GM18951 (cell line): Measurements from ENCODE around the gene TRERF1.

ENCODE experiments used
- POLR2A ChIP-seq: IDR thresholded peaks from 4 replicates; pipeline ENCODE4 v1.6.1; 2011; ENCODE audit warnings: mild to moderate bottlenecking; ENCODE audit not compliant: insufficient read length, insufficient read depth; ENCODE audit errors: extremely low read depth
- in situ Hi-C: fragments of 300-500 bp; cut with MboI; formaldehyde crosslinking; loops from one replicate; pipeline ENCODE4 v1.12.0; 2022; ENCODE audit warnings: low sequenced_read_pairs, mixed read lengths, inconsistent platforms; ENCODE audit not compliant: unreplicated experiment

Gene TRERF1

DNA sequence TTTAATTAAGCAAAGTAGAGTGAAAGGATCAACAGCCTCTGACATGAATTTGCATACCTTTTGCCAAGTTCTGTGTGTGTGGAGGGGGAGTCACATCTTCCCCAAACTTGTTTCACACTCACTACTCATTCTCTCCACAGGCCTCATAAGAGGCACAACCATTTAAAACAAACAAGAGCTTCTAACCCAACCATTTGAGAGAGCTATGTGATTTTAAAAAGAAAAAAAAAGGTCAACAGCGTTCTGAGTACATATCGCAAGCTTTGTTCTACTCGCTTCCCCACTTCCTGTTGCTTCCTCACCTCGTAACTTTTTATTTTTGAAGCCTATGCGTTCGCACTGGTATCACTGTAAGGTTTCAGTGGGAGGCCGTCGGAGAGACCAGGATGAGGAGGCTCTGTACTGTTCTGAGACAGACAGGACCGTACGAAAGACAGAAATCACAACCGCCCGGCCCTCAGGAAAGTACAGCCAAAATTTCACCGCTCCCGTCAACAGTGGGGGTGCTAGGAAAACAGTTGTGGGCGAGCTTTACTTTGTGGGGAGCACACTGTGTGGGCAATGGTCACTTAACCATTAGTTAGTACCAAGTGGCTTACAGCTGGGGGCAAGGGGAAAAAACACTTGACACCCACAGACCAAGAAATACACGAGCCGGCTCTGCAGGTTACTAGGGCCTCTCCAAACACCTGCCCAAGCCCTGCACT, 61.3 kb downstream of the TRERF1 start:
- TF ChIP-seq POLR2A = no peak
- in situ Hi-C loops = no loop called here

- in situ Hi-C loops = no loop called here
- TF ChIP-seq POLR2A = no peak
Observed at GRCh38 chr6:42389736-42390135, 62.0 kb downstream of the TRERF1 start.

GRCh38 chr6:42388046-42388445, 63.7 kb downstream of the TRERF1 start:
- TF ChIP-seq POLR2A = no peak
- in situ Hi-C loops = no loop called here

- no peak for TF ChIP-seq POLR2A
- in situ Hi-C loops = no loop called here
Observed at GRCh38 chr6:42387336-42387735, 64.4 kb downstream of the TRERF1 start.

DNA sequence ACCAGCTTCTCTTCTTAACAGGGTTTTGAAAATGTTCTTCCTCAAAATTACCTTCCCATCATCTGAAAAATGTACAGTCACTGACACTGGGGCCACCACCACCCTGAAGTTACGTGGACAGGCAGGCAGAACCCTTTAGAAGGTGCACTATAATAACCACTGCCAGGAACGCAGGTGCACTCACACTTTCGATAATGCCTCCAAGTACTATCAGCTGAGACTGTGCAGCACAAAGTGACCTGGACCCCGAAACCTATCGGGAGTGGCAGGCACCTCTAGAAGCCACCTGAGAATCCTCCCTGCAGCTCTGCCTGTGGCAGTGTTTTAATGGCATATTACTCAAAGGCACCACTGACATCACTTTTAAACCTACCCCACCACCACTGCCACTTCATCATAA, 66.4 kb downstream of the TRERF1 start:
- in situ Hi-C loops = no loop called here
- no peak for TF ChIP-seq POLR2A

DNA sequence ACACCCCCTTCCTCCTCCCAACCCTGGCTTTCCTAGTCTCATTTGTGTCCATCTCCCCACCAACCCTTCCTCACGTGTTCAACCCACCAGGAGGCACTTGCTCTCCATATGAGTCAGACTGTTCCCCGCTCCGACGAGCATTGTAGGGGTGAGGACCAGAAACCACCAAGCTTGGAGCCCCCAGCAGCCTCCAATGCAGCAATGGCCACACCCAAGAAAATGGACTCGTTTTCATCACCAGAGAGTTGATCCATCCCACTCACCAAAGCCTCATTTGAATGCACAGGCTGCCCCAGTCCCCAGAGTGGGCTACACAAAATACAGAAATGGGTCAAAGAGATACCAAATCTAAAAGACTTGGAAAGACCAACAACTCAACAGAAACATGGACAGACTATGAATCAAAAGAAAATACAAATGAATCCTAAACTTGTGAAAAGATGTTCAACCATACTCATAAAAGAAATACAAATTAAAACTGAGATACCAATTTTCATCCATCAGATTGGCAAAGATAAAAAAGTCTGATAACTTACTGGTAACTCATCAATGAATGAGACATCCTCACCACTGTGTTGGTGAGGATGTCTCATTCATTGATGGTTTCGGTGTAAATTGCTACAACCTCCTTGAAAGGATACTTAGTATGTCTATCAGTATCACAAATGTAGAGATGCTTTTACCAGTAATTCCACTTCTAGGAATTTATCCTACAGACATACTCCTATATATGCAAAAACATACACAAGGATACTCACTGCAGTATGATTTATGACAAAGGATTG, 68.1 kb downstream of the TRERF1 start:
- in situ Hi-C loops = no loop called here
- no peak for TF ChIP-seq POLR2A

- in situ Hi-C loops = no loop called here
- no peak for TF ChIP-seq POLR2A
Observed at GRCh38 chr6:42381850-42382249, 69.9 kb downstream of the TRERF1 start.

DNA sequence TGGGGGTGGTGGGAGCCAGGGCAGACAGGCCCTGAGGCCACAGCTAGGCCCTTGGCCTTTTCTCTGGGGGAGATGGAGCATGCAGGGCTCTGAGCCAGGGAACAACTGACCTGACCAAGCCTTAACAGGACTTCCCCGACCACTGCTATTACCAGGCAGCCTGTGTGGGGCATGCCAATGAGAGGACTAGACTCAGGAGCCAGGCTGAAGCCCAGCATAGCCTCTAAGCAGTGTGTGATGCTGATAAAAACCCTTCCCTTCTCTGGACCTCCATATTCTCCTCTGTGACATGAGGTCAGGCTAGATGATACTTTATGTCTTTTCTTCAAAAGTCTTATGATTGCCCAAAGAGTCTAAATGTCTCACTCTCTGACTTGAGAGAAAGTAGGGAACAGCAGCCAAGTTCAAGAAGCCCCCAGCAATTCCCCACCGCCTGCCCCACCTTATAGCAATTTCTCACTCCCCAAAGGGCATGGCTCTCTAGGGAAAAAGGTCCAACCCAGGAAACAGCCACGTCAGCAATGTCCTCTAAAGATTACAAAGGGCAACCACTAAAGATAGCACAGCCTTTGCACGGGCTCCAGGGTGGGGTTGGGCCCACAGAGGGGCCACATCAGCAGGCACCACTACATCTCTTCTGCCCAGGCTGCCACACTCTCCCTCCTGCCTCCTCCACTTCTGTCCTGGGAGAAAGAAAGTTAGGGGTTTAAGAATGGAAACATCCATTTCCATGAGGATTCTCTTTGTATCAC, 71.3 kb downstream of the TRERF1 start:
- in situ Hi-C loops = no loop called here
- TF ChIP-seq POLR2A = no peak

DNA sequence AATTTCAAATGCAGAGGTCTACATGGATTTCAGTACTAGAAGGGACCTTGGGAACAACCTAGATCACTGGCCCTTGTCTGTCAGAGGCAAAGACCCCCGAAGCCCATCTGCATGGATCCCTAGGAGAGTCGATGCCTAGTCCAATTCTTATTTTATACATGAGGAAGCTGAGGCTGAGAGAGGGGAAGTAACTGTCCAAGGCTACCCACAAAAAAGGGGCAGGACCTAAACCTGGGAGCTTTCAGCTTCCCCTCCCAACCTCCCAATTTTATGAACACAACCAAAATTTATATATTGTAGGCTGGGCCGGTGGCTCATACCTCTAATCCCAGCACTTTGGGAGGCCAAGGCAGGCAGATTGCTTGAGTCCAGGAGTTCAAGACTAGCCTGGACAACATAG, 73.2 kb downstream of the TRERF1 start:
- in situ Hi-C loops = no loop called here
- no peak for TF ChIP-seq POLR2A

DNA sequence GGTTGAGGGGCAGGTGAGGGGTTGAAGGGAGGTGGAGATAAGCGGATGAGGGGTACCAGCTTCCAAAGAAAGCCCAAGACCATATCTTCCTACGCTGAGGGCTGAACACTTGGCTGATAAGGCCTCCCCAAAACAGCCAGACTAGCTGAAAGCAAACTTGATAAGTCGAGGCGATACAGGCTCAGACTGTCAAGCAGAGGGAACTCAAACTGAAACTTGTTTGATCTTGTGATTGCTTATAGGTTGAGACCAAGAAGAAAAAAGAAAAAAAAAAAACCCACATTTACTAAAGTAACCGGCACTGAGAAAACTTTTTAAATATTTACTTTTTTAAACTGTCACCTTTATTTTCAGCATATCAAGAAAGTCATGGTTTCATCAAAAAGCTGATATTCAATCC, 73.6 kb downstream of the TRERF1 start:
- in situ Hi-C loops = no loop called here
- no peak for TF ChIP-seq POLR2A

DNA sequence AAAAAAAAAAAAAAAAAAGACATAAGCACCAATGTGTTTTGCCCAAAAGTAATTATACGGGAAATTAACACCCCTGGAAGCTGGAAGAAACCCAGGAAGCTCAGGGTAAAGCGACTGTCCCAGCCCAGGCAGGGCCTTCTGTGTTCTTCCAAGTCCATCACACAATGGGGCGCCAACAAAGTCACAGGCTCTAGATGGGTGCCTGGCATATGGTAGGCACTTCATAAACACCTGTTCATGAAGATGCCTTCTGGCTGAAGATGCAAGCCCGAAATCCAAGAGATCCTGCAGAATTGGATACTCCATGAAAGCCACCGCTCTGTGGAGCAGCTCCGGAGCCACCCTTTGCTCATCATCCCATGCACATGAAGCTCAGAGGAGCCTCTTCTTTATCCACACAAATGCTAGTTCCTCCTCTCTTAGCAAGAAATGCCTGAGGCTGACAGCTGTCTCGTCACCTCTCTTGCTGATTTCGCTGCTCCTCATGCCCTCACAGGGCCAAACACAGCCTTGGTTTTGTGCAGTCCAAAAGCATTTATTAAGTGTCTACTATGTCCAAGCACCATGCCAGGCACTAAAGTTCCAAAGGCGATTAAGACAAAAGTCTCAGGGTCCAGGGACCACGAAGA, 76.6 kb downstream of the TRERF1 start:
- TF ChIP-seq POLR2A = no peak
- in situ Hi-C loops = no loop called here

DNA sequence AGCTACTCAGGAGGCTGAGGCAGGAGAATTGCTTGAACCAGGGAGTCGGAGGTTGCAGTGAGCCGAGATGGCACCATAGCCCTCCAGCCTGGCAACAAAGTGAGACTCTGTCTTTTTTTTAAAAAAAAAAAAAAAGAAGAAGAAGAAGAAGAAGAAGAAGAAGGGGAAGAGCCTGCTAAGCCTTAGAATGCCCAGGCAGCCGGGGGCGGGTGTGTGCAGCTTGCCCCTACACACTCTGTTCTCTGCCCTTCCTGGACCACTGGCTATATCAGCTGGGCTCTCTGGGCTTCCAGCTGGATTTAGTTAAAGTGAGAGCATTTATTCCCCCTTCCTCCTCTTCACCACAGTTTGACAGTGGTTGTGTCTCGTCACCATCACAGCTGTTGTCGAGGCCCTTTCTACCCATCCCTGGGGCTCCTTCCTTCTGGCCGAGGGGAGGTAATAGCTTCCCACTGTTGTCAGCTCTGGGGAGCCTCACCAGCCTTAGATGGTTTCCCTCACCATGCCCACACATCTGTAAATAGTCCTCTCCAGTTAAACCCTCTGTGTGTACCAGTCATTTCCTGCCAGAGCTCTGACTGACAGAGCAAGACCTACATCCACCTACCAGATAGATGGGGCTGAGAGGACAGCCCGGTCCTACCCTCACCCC, 77.6 kb downstream of the TRERF1 start:
- in situ Hi-C loops = no loop called here

DNA sequence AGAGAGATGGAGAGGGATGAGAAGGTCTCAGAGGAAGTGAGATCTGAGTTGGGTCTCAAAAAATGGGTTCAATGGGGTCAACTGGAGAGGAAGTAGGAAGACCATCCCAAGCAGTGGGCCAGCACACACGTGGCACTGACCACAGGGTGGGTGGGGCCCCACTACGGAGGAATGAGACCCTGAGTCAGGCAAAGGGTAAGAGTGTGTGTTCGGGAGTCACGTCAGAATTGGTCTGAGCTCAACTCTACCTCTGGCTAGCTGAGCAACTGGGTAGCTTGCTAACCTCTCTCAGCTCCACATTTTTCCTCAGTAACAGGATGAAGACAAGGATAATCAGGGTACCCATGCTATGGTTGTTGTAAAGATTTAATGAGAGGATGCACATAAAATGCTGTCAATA, 79.0 kb downstream of the TRERF1 start:
- TF ChIP-seq POLR2A = no peak
- in situ Hi-C loops = no loop called here

More for the DNA sequence above, 77.6 kb downstream of the TRERF1 start:
- no peak for TF ChIP-seq POLR2A
